C4-2B (cell line): Measurements from ENCODE around the gene RGCC.

Source experiments
- CTCF ChIP-seq: fragments of 450-650 bp; conservative IDR thresholded peaks from 2 replicates; pipeline ENCODE4 v1.5.1; 2017; ENCODE audit warnings: mild to moderate bottlenecking
- ZFX ChIP-seq: fragments of 450-650 bp; IDR thresholded peaks from 2 replicates; pipeline ENCODE4 v1.6.1; 2017

DNA sequence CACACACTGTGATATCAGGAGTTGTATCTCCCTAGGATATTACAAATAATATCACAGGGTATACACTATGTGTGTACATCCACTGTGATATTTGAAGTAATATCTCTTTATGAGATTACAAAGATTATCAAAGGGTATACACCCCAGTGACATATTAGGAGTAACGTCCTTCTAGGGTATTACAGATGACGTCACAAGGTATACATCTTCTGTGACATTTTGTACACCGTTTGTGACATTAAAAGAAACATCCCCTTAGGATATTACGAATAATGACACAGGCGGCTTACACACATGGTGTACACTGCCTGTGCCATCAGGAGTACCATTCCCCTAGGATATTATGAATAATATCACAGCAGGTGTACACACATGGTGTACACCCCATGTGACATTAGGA lies 13.4 kb upstream of the RGCC start:
- TF ChIP-seq CTCF (no peak), ZFX (no peak)
